HepG2 (cell line): ENCODE data around the gene LCN12. TPM values are rescaled to one million over a fixed set of nuclear protein-coding genes. Genes with fewer than 3 reads are reported as not detected.
A peak's percentile ranks its signal among the peaks of the same experiment; 100 is the strongest.

Experiments
- BATF2 ChIP-seq: sonication (generic); formaldehyde crosslinking; IDR thresholded peaks from 2 replicates; pipeline ENCODE4 v1.8.0; 2022; ENCODE audit warnings: mild to moderate bottlenecking, missing genetic modification reagents, moderate library complexity
- CBX1 ChIP-seq: IDR thresholded peaks from one replicate; pipeline ENCODE4 v1.6.1; 2016; ENCODE audit warnings: antibody characterized with exemption, low read depth
- CCAR2 ChIP-seq: fragments of 200-400 bp; formaldehyde crosslinking; optimal IDR thresholded peaks from 2 replicates; pipeline ENCODE3; 2018; ENCODE audit warnings: low read depth, mild to moderate bottlenecking, low read length, moderate library complexity
- HNRNPL ChIP-seq: fragments of 200-400 bp; formaldehyde crosslinking; IDR thresholded peaks from 2 replicates; pipeline ENCODE4 v1.6.1; 2017; ENCODE audit warnings: mild to moderate bottlenecking, low read depth, low read length
- NFKBIZ ChIP-seq: IDR thresholded peaks from 2 replicates; pipeline ENCODE4 v1.6.1; 2018; ENCODE audit warnings: missing genetic modification reagents, missing compliant biosample characterization
- SMAD3 ChIP-seq: sonication (generic); formaldehyde crosslinking; IDR thresholded peaks from 2 replicates; pipeline ENCODE4 v1.4.0; 2020; ENCODE audit warnings: missing genetic modification reagents
- ZBTB7A ChIP-seq: sonication (generic); formaldehyde crosslinking; IDR thresholded peaks from 2 replicates; pipeline ENCODE4 v1.8.0; 2022; ENCODE audit warnings: mild to moderate bottlenecking, missing genetic modification reagents
- ZFP90 ChIP-seq: sonication (generic); formaldehyde crosslinking; IDR thresholded peaks from 2 replicates; pipeline ENCODE4 v1.8.0; 2022; ENCODE audit warnings: missing genetic modification reagents, mild to moderate bottlenecking, inconsistent platforms, borderline replicate concordance
- ZNF180 ChIP-seq: sonication (generic); formaldehyde crosslinking; IDR thresholded peaks from 2 replicates; pipeline ENCODE4 v1.4.0; 2020; ENCODE audit warnings: low read depth, missing genetic modification reagents, borderline replicate concordance
- ZNF3 ChIP-seq: IDR thresholded peaks from 2 replicates; pipeline ENCODE4 v1.7.0; 2017; ENCODE audit warnings: inconsistent platforms
- ZNF556 ChIP-seq: sonication (generic); formaldehyde crosslinking; IDR thresholded peaks from 2 replicates; pipeline ENCODE4 v1.4.0; 2020; ENCODE audit warnings: mild to moderate bottlenecking, missing genetic modification reagents, borderline replicate concordance
- ZNF639 ChIP-seq: conservative IDR thresholded peaks from 2 replicates; pipeline ENCODE4 v1.6.1; 2018; ENCODE audit warnings: missing genetic modification reagents
- ZSCAN31 ChIP-seq: sonication (generic); formaldehyde crosslinking; IDR thresholded peaks from 2 replicates; pipeline ENCODE4 v1.5.0; 2020; ENCODE audit warnings: low read depth, mild to moderate bottlenecking, missing genetic modification reagents
- polyA plus RNA-seq, 8 experiments: library from polyadenylated mRNA; depleted of rRNA in 3 of 8; stranded (reverse) in 7 of 8; unstranded in 1 of 8; fragments of >200 nt; fragmentation: Illumina TruSeq in 4 of 8; extraction: Trizol in 4 of 8; gene quantifications; 2 replicates each; pipeline versions ENCODE4 v1.2.1 to v1.2.3, GENCODE V29; 2011 to 2016; ENCODE audit warnings: low read depth in 4 of 8, missing spikeins in 1 of 8, mixed read lengths in 1 of 8; ENCODE audit not compliant: insufficient read depth in 1 of 8
- total RNA-seq, 5 experiments: library from RNA; depleted of rRNA; stranded (reverse); fragments of >200 nt; fragmentation: Illumina TruSeq; extraction: Trizol; gene quantifications; 2 replicates each; pipeline ENCODE4 v1.2.3, GENCODE V29; 2016; ENCODE audit warnings: low read depth in 1 of 5
- TF ChIP-seq, protein P1 (sequence below): sonication (generic); formaldehyde crosslinking; IDR thresholded peaks from 2 replicates; pipeline ENCODE4 v1.4.0; 2020; ENCODE audit warnings: missing genetic modification reagents
- TF ChIP-seq, protein P2 (sequence below): sonication (generic); formaldehyde crosslinking; IDR thresholded peaks from 2 replicates; pipeline ENCODE4 v1.9.0; 2022; ENCODE audit warnings: missing genetic modification reagents, mild to moderate bottlenecking, borderline replicate concordance
- TF ChIP-seq, protein P3 (sequence below): IDR thresholded peaks from 2 replicates; pipeline ENCODE4 v1.6.1; 2012; ENCODE audit warnings: low read depth, low read length, improper control_type of control experiment
- TF ChIP-seq, protein P4 (sequence below): sonication (generic); formaldehyde crosslinking; IDR thresholded peaks from 2 replicates; pipeline ENCODE4 v1.4.0; 2020; ENCODE audit warnings: missing genetic modification reagents

The LCN12 gene
- total and polyA plus RNA-seq, 2 of the 13 experiments (the other 11 are each of a cell fraction or from before 2014, with no cell fraction given) = 3.4 to 6.9 TPM

DNA sequence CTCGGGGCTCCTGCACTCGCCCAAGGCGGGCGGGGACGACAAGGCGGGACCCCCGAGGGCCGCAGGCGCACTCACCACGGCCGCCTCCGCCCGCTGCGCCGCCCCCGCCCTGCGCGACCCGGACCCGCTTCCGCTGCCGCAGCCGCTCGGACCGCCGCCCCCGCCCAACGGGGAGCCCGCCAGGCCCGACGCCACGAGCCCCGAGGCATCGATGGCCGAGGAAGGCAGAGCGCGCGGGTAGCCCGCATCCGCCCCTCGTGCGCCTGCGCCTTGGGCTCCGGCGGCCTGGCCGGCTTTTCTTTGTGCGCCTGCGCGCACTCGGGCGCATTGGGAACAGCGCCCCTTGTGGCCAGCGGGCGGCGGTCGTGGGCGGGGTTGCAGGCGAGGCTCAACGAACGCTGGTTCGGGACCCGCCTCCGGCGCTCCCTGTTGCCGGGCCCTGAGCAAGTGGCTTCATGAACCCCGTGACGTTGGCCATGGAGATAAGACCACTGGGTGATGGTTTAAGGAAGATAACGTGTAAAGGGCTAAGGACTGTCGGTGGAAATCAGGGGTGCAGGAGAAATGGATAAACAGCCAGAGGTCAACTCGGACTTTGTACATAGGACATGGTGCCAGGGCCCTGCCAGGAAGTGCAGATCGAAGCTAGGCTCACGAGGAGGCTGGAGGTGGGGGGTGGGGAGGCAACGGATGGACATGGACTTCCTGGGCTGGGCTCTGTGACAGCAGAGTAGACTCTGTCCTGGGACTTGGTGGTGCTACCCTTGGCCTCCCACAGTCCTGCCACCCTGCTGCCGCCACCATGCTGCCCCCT lies 7.3 kb upstream of the LCN12 start, which contains the start of the genes C8G and FBXW5 (continued):
- TF ChIP-seq ZFP90 (no peak; the same call in 1 of the 2 replicates), HNRNPL (no peak), ZSCAN31 (CRISPR knock-in tag) (peak; percentile 72; the same call in 1 of the 2 replicates), CCAR2 (peak; percentile 74), ZNF3 (no peak), BATF2 (no peak), NFKBIZ (CRISPR knock-in tag) (0 out of 2 replicates have a peak, but pooled peaks have one; percentile 47), ZNF639 (CRISPR knock-in tag) (peak; percentile 57; the same call in 1 of the 2 replicates), ZBTB7A (CRISPR knock-in tag) (0 out of 2 replicates have a peak, but pooled peaks have one; percentile 58), ZNF180 (CRISPR knock-in tag) (no peak), ZNF556 (CRISPR knock-in tag) (peak; percentile 57), SMAD3 (CRISPR knock-in tag) (no peak), CBX1 (no peak)
- TF ChIP-seq, protein P1, sequence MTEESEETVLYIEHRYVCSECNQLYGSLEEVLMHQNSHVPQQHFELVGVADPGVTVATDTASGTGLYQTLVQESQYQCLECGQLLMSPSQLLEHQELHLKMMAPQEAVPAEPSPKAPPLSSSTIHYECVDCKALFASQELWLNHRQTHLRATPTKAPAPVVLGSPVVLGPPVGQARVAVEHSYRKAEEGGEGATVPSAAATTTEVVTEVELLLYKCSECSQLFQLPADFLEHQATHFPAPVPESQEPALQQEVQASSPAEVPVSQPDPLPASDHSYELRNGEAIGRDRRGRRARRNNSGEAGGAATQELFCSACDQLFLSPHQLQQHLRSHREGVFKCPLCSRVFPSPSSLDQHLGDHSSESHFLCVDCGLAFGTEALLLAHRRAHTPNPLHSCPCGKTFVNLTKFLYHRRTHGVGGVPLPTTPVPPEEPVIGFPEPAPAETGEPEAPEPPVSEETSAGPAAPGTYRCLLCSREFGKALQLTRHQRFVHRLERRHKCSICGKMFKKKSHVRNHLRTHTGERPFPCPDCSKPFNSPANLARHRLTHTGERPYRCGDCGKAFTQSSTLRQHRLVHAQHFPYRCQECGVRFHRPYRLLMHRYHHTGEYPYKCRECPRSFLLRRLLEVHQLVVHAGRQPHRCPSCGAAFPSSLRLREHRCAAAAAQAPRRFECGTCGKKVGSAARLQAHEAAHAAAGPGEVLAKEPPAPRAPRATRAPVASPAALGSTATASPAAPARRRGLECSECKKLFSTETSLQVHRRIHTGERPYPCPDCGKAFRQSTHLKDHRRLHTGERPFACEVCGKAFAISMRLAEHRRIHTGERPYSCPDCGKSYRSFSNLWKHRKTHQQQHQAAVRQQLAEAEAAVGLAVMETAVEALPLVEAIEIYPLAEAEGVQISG (CRISPR knock-in tag) = peak; percentile 50; the same call in 1 of the 2 replicates
- TF ChIP-seq, protein P2, sequence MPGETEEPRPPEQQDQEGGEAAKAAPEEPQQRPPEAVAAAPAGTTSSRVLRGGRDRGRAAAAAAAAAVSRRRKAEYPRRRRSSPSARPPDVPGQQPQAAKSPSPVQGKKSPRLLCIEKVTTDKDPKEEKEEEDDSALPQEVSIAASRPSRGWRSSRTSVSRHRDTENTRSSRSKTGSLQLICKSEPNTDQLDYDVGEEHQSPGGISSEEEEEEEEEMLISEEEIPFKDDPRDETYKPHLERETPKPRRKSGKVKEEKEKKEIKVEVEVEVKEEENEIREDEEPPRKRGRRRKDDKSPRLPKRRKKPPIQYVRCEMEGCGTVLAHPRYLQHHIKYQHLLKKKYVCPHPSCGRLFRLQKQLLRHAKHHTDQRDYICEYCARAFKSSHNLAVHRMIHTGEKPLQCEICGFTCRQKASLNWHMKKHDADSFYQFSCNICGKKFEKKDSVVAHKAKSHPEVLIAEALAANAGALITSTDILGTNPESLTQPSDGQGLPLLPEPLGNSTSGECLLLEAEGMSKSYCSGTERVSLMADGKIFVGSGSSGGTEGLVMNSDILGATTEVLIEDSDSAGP (CRISPR knock-in tag) = peak; percentile 67; the same call in 1 of the 2 replicates
- TF ChIP-seq, protein P3, sequence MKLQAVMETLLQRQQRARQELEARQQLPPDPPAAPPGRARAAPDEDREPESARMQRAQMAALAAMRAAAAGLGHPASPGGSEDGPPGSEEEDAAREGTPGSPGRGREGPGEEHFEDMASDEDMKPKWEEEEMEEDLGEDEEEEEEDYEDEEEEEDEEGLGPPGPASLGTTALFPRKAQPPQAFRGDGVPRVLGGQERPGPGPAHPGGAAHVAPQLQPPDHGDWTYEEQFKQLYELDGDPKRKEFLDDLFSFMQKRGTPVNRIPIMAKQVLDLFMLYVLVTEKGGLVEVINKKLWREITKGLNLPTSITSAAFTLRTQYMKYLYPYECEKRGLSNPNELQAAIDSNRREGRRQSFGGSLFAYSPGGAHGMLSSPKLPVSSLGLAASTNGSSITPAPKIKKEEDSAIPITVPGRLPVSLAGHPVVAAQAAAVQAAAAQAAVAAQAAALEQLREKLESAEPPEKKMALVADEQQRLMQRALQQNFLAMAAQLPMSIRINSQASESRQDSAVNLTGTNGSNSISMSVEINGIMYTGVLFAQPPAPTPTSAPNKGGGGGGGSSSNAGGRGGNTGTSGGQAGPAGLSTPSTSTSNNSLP = no peak; the same call in 1 of the 2 replicates
- TF ChIP-seq, protein P4, sequence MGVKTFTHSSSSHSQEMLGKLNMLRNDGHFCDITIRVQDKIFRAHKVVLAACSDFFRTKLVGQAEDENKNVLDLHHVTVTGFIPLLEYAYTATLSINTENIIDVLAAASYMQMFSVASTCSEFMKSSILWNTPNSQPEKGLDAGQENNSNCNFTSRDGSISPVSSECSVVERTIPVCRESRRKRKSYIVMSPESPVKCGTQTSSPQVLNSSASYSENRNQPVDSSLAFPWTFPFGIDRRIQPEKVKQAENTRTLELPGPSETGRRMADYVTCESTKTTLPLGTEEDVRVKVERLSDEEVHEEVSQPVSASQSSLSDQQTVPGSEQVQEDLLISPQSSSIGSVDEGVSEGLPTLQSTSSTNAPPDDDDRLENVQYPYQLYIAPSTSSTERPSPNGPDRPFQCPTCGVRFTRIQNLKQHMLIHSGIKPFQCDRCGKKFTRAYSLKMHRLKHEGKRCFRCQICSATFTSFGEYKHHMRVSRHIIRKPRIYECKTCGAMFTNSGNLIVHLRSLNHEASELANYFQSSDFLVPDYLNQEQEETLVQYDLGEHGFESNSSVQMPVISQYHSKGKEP (CRISPR knock-in tag) = no peak
